Sigmoid colon (tissue), 7 donors: ENCODE data around the gene EVL. TPM values are rescaled to one million over a fixed set of nuclear protein-coding genes. Genes with fewer than 3 reads are reported as not detected.

ENCODE experiments used
- DNase-seq: peaks from one replicate; pipeline ENCODE4 v3.0.0-alpha.2; 2019
- H3K27ac ChIP-seq, 4 donors: fragments of 200-600 bp; sonication (generic); one replicate each; pipeline ENCODE4 v1.5.1; 2016 to 2019; ENCODE audit warnings: mild to moderate bottlenecking in 1 of 4
- H3K27me3 ChIP-seq, 3 donors: fragments of 200-600 bp; sonication (generic); one replicate each; pipeline ENCODE4 v1.5.1; 2019; ENCODE audit warnings: mild to moderate bottlenecking in 1 of 3
- H3K36me3 ChIP-seq, 4 donors: fragments of 200-600 bp; sonication (generic); one replicate each; pipeline ENCODE4 v1.5.1; 2016 to 2019
- H3K4me1 ChIP-seq, 4 donors: fragments of 200-600 bp; sonication (generic); one replicate each; pipeline ENCODE4 v1.5.1; 2017 to 2019
- H3K4me3 ChIP-seq, 4 donors: fragments of 200-600 bp; sonication (generic); one replicate each; pipeline ENCODE4 v1.5.1; 2017 to 2019; ENCODE audit warnings: mild to moderate bottlenecking in 2 of 4, moderate library complexity in 1 of 4
- H3K9me3 ChIP-seq, 4 donors: fragments of 200-600 bp in 3 of 4; sonication (generic) in 3 of 4; one replicate each; pipeline versions ENCODE4 v1.5.1 to v1.6.1; 2013 to 2019
- EP300 ChIP-seq, 4 donors: sonication (generic); formaldehyde crosslinking; IDR thresholded peaks; one replicate each; pipeline ENCODE4 v1.6.1; 2017; ENCODE audit warnings: antibody characterized with exemption in 4 of 4
- POLR2A ChIP-seq, 2 donors: fragments of 450-650 bp; IDR thresholded peaks; one replicate each; pipeline ENCODE4 v1.6.1; 2016; ENCODE audit warnings: antibody characterized with exemption in 2 of 2, mild to moderate bottlenecking in 2 of 2, moderate library complexity in 2 of 2
- POLR2AphosphoS5 ChIP-seq, 4 donors: sonication (generic); formaldehyde crosslinking; IDR thresholded peaks; one replicate each; pipeline ENCODE4 v1.6.1; 2017; ENCODE audit warnings: antibody characterized with exemption in 4 of 4
- WGBS, 2 donors: extraction: QIAGEN DNeasy Blood & Tissue Kit; methylation state at CpG; one replicate each; pipeline ENCODE4 v1.1.7; 2013; 5-methylcytosine and 5-hydroxymethylcytosine counted together
- intact Hi-C: fragments of 100-400 bp; cut with DNase I; formaldehyde crosslinking; loops from one replicate; pipeline ENCODE4 v1.15.1; 2023
- polyA plus RNA-seq, 3 donors: library from polyadenylated mRNA; stranded (reverse); fragments of 200-250 nt; gene quantifications; one replicate each; pipeline ENCODE4 v1.2.3, GENCODE V29; 2013
- total RNA-seq, 4 donors: library from RNA; depleted of rRNA; stranded (reverse); fragments of >200 nt; gene quantifications; one replicate each; pipeline ENCODE4 v1.1.0, GENCODE V29; 2016
- TF ChIP-seq, protein P1 (sequence below), 4 experiments: fragments of 450-650 bp in 3 of 4; fragments of 200-600 bp in 1 of 4; IDR thresholded peaks; one replicate each; pipeline ENCODE4 v1.5.1; 2016 to 2019; ENCODE audit warnings: antibody characterized with exemption in 4 of 4, mild to moderate bottlenecking in 3 of 4, moderate library complexity in 2 of 4
- donor health status: healthy with polysubstance abuse.
- donor health status: Bipolar disorder and iron deficiency.
- donor health status: healthy.

The EVL gene
- total and polyA plus RNA-seq, 7 donors: 6.5 to 100 (median 27.5) TPM

DNA sequence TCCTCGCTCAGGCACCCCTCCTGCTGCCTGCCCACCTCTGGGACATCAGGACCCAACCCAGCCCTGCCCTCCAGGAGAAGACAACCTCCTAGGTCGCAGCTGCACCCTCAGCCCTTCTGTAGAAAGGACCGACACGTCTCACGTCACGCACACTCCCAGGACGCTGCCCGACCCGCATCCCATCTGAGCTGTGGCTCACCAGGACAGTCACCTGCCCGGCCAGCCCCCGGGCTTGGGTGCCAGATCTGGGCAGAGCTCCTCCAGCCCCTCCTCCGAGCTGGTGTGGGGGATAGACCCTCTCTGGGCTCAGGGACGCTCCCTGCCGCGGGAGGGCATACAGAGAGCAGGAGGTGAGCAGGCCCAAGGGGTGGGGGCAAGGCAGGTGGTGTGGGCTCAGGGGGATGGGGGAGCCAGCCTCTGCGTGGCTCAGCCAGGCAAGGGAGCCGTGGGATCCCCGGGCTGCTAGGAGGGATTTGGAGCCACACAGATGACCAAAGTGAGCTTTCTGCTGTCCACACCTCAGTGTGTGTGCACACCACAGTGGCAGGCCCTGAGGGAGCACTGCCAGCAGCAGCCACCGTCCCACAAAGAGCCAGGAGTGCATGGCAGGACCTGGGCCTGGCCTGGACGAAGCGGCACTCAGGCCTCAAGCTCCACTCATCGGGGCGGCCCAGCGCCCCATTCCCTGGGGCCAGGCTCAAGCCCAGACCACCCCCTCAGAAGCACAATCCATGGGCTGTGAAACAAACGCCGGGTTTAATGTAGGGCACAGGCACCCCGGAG, 80.7 kb downstream of the EVL start:
- TF ChIP-seq POLR2AphosphoS5 (IDR thresholded peaks at IDR 0.05) (no peak), POLR2A (IDR thresholded peaks at IDR 0.05) (no peak), EP300 (IDR thresholded peaks at IDR 0.05) (no peak)
- TF ChIP-seq, protein P1, sequence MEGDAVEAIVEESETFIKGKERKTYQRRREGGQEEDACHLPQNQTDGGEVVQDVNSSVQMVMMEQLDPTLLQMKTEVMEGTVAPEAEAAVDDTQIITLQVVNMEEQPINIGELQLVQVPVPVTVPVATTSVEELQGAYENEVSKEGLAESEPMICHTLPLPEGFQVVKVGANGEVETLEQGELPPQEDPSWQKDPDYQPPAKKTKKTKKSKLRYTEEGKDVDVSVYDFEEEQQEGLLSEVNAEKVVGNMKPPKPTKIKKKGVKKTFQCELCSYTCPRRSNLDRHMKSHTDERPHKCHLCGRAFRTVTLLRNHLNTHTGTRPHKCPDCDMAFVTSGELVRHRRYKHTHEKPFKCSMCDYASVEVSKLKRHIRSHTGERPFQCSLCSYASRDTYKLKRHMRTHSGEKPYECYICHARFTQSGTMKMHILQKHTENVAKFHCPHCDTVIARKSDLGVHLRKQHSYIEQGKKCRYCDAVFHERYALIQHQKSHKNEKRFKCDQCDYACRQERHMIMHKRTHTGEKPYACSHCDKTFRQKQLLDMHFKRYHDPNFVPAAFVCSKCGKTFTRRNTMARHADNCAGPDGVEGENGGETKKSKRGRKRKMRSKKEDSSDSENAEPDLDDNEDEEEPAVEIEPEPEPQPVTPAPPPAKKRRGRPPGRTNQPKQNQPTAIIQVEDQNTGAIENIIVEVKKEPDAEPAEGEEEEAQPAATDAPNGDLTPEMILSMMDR (IDR thresholded peaks at IDR 0.05): no peak
- DNase-seq: no peak
- no peaks in the 10 kb centered on the region for H3K4me1 ChIP-seq
- H3K27ac ChIP-seq: no peak overlapping the region
- H3K4me3 ChIP-seq: no peak overlapping the region
- H3K27me3 ChIP-seq: peaks cover 0 to 11% (median 3%) of the 10 kb centered on the region in 3 donors
- H3K9me3 ChIP-seq: no peaks in the 10 kb centered on the region
- intact Hi-C loops: no loop called here
- WGBS, 2 donors: 38 to 74% methylated on average over 27 of the region's 27 CpGs
- H3K36me3 ChIP-seq: peaks cover 0 to 7% (median 2%) of the 10 kb centered on the region in 4 donors

DNA sequence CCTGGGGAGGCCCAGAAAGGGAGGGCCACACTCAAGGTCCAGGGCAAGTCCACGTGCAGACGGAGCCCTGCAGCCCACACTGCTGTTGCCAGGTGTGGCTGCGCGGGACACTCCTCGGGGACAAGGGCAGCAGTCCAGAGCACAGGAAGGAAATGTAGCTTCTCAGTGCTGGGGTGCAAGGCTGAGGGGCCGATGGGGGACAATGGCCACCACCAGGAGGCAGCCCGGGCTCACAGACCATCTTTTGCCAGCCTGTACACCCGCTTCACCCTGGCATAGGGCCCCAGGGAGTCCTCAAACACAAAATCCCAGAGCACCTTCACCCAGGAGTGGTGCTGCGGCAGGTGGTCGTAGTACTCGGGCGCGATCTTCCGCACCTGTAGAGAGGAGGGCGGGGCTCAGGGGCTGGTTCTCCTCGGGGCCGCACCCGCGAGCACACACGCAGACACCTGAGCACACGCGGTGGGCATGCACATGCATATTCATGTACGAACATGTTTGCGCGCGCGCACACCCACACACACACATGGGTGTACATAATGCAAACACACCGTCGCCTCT, 81.4 kb downstream of the EVL start:
- Histone ChIP-seq H3K9me3 (no peaks in the 10 kb centered on the region), H3K27me3 (peaks cover 0 to 19% (median 9%) of the 10 kb centered on the region in 3 donors), H3K4me1 (no peaks in the 10 kb centered on the region), H3K27ac (no peak overlapping the region), H3K4me3 (no peak overlapping the region), H3K36me3 (peaks cover 0 to 7% (median 2%) of the 10 kb centered on the region in 4 donors)
- WGBS, 2 donors: 35 to 77% methylated on average over 29 of the region's 29 CpGs
- TF ChIP-seq, protein P1 (IDR thresholded peaks at IDR 0.05): no peak
- no peak for TF ChIP-seq POLR2A (IDR thresholded peaks at IDR 0.05)
- no peak for TF ChIP-seq EP300 (IDR thresholded peaks at IDR 0.05)
- no peak for TF ChIP-seq POLR2AphosphoS5 (IDR thresholded peaks at IDR 0.05)
- intact Hi-C loops: no loop called here
- DNase-seq: no peak

DNA sequence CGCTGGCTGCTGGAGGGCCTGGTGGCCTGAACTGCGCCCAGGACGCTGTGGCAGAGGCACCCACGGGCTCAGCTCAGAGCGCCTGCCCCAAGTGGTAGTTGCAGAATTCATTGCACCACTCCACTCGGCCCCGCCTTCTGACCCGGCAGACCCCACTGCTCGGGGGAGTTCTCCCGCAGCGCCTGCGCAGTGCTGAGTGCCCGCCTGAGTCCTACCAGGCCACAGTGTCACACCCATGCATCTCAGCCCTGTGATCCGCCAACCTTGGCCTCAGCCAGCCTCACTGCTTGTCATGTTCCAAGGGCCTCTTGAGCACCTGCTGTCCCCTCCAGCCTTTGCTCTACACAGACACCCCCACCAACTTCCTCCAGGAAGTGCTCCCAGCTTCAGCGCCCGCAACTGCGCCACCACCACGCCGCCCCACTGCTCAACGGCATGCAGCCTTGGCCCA, 82.0 kb downstream of the EVL start:
- Histone ChIP-seq H3K4me3 (no peak overlapping the region), H3K27ac (no peak overlapping the region), H3K36me3 (peaks cover 0 to 7% (median 2%) of the 10 kb centered on the region in 4 donors), H3K4me1 (no peaks in the 10 kb centered on the region), H3K27me3 (peaks cover 0 to 25% (median 9%) of the 10 kb centered on the region in 3 donors), H3K9me3 (no peaks in the 10 kb centered on the region)
- intact Hi-C loops: no loop called here
- 49 to 60% methylated on average over 20 of the region's 20 CpGs for WGBS, 2 donors
- DNase-seq: no peak
- no peak for TF ChIP-seq POLR2AphosphoS5 (IDR thresholded peaks at IDR 0.05)
- TF ChIP-seq, protein P1 (IDR thresholded peaks at IDR 0.05): no peak
- TF ChIP-seq EP300 (IDR thresholded peaks at IDR 0.05): no peak

DNA sequence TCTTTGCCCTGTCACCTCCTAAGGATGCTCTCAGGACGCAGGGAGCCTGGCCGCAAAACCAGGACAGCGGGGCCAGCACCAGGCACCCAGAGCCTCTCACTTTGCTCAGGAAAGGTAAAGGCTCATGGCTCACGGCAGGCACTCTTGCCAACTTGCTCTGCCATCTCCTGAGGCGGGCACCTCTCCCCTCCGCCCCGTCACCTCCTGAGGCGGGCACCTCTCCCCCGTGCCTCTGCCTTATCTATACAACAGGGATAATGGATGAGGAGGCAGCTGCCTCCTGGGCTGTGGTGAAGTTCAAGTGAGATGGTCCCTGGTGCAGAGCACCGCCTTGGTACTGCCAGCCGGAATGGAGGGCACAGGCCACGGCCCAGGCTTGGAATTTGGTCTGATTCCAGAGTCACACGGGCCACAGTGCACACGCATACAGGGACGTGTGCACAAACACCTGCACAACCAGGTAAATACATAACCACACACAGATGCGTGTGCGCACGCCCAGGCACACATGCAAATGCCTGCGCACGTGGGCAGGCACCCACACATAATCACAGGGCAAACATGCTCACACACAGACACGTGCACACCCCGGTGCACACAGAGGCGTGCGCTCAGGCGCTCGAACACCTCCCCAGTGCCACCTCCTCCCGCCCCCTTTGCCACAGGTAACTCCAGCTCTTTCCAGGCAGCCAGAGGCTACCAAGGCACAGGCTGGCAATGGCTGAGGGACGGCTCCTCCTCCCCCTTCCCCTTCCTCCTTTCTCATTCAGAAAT, 82.7 kb downstream of the EVL start:
- Histone ChIP-seq H3K9me3 (no peaks in the 10 kb centered on the region), H3K36me3 (peaks cover 0 to 7% (median 2%) of the 10 kb centered on the region in 4 donors), H3K27ac (no peak overlapping the region), H3K4me1 (no peaks in the 10 kb centered on the region), H3K4me3 (no peak overlapping the region), H3K27me3 (peaks cover 0 to 27% (median 9%) of the 10 kb centered on the region in 3 donors)
- DNase-seq: no peak
- WGBS, 2 donors: 48 to 67% methylated on average over 28 of the region's 28 CpGs
- no peak for TF ChIP-seq EP300 (IDR thresholded peaks at IDR 0.05)
- no peak for TF ChIP-seq POLR2AphosphoS5 (IDR thresholded peaks at IDR 0.05)
- no peak for TF ChIP-seq POLR2A (IDR thresholded peaks at IDR 0.05)
- TF ChIP-seq, protein P1 (IDR thresholded peaks at IDR 0.05): no peak
- intact Hi-C loops: no loop called here
